Endodermal cell (in vitro differentiated cells): ENCODE measurements around the gene UNC13A. TPM values are rescaled to one million over a fixed set of nuclear protein-coding genes. Genes with fewer than 3 reads are reported as not detected.

Source experiments
- DNase-seq: peaks from one replicate; pipeline ENCODE4 v3.0.0-alpha.2; 2017
- H3K27ac ChIP-seq: 2 replicates; pipeline ENCODE4 v1.5.1; 2013; ENCODE audit warnings: mild to moderate bottlenecking, low read depth, low read length, moderate library complexity
- H3K27me3 ChIP-seq: 2 replicates; pipeline ENCODE4 v1.6.1; 2013; ENCODE audit warnings: mild to moderate bottlenecking, low read length, moderate library complexity; ENCODE audit not compliant: insufficient read depth, control insufficient read depth, poor library complexity, severe bottlenecking
- H3K36me3 ChIP-seq: 2 replicates; pipeline ENCODE4 v1.7.0; 2013; ENCODE audit warnings: mild to moderate bottlenecking, low read length, moderate library complexity; ENCODE audit not compliant: control insufficient read depth, insufficient read depth
- H3K4me1 ChIP-seq: one replicate; pipeline ENCODE4 v1.7.0; 2013; ENCODE audit warnings: low read length; ENCODE audit not compliant: control insufficient read depth, insufficient read depth
- H3K4me3 ChIP-seq: 2 replicates; pipeline ENCODE4 v1.5.1; 2013; ENCODE audit warnings: mild to moderate bottlenecking, low read length, moderate library complexity
- H3K9ac ChIP-seq: 2 replicates; pipeline ENCODE4 v1.6.1; 2013; ENCODE audit warnings: mild to moderate bottlenecking, low read length, moderate library complexity; ENCODE audit not compliant: poor library complexity, severe bottlenecking; ENCODE audit errors: extremely low read depth
- H3K9me3 ChIP-seq: 2 replicates; pipeline ENCODE4 v1.6.1; 2013; ENCODE audit warnings: mild to moderate bottlenecking, low read length, moderate library complexity; ENCODE audit not compliant: control insufficient read depth
- H3K27ac Mint-ChIP-seq: 2 replicates; pipeline ENCODE4 v1.8.0; 2020; ENCODE audit warnings: mixed read lengths
- H3K27me3 Mint-ChIP-seq: 2 replicates; pipeline ENCODE4 v1.8.0; 2021; ENCODE audit warnings: mild to moderate bottlenecking, mixed read lengths; ENCODE audit not compliant: insufficient read depth
- H3K36me3 Mint-ChIP-seq: 2 replicates; pipeline ENCODE4 v1.8.0; 2020; ENCODE audit warnings: low read depth, mixed read lengths
- H3K4me1 Mint-ChIP-seq: 2 replicates; pipeline ENCODE4 v1.8.0; 2020; ENCODE audit warnings: mixed read lengths
- H3K4me3 Mint-ChIP-seq: 2 replicates; pipeline ENCODE4 v1.8.0; 2020; ENCODE audit warnings: mild to moderate bottlenecking, moderate library complexity, mixed read lengths
- H3K9me3 Mint-ChIP-seq: 2 replicates; pipeline ENCODE4 v1.8.0; 2020; ENCODE audit warnings: mild to moderate bottlenecking, mixed read lengths
- WGBS, 2 experiments: methylation state at CpG; one replicate each; pipeline versions ENCODE4 v1.1.5 to v1.1.7; 2013; ENCODE audit warnings: missing lambda C conversion rate in 2 of 2, mixed read lengths in 1 of 2; ENCODE audit not compliant: insufficient coverage in 1 of 2, insufficient read length in 1 of 2; 5-methylcytosine and 5-hydroxymethylcytosine counted together
- long read RNA-seq, 4 experiments: library from polyadenylated mRNA in 2 of 4; library from RNA in 1 of 4; library from capped mRNA in 1 of 4; stranded (forward) in 3 of 4; unstranded in 1 of 4; transcript quantifications; one replicate each; pipeline ENCODE4 v2.0.0, GENCODE V29; 2020 to 2021; ENCODE audit warnings: inconsistent platforms in 1 of 4
- polyA plus RNA-seq, 2 experiments: library from polyadenylated mRNA; stranded (reverse); fragments of 50-300 nt; gene quantifications; one replicate each; pipeline ENCODE4 v1.2.3, GENCODE V29; 2013
- total RNA-seq, 2 donors: library from RNA; stranded (reverse); fragmentation: NEBNext Ultra II Directional in 1 of 2; extraction: Animal tissue kit (Norgen Biotek cat#: 25700) in 1 of 2; gene quantifications; 2 replicates in 1 of 2; 3 replicates in 1 of 2; pipeline ENCODE4 v1.2.1, GENCODE V29; 2021
- TF ChIP-seq, protein P1 (sequence below): fragments of 200-600 bp; sonication (generic); conservative IDR thresholded peaks from 2 replicates; pipeline ENCODE4 v1.5.0; 2021; ENCODE audit warnings: antibody characterized with exemption, mild to moderate bottlenecking

Gene UNC13A
- total RNA-seq: 10 to 100 TPM in 1 of 2 donors, 1 to 10 TPM in 1; 5.6 to 10.7 TPM
- polyA plus RNA-seq (2013, experiment 1 of 2): 2.8 TPM
- 2.2 TPM for polyA plus RNA-seq (2013, experiment 2 of 2)
- long read RNA-seq, experiment 1, partial matches to known transcripts: 0 of 2 reads
- long read RNA-seq, experiment 1, other reads (novel, unspliced or antisense): 2 of 2 reads
- long read RNA-seq, experiment 2, partial matches to known transcripts: 0 of 4 reads
- long read RNA-seq, experiment 2, other reads (novel, unspliced or antisense): 3 of 4 reads
- long read RNA-seq, experiment 3, partial matches to known transcripts: 0 of 4 reads
- long read RNA-seq, experiment 3, other reads (novel, unspliced or antisense): 4 of 4 reads
- long read RNA-seq, experiment 4: 0 reads

DNA sequence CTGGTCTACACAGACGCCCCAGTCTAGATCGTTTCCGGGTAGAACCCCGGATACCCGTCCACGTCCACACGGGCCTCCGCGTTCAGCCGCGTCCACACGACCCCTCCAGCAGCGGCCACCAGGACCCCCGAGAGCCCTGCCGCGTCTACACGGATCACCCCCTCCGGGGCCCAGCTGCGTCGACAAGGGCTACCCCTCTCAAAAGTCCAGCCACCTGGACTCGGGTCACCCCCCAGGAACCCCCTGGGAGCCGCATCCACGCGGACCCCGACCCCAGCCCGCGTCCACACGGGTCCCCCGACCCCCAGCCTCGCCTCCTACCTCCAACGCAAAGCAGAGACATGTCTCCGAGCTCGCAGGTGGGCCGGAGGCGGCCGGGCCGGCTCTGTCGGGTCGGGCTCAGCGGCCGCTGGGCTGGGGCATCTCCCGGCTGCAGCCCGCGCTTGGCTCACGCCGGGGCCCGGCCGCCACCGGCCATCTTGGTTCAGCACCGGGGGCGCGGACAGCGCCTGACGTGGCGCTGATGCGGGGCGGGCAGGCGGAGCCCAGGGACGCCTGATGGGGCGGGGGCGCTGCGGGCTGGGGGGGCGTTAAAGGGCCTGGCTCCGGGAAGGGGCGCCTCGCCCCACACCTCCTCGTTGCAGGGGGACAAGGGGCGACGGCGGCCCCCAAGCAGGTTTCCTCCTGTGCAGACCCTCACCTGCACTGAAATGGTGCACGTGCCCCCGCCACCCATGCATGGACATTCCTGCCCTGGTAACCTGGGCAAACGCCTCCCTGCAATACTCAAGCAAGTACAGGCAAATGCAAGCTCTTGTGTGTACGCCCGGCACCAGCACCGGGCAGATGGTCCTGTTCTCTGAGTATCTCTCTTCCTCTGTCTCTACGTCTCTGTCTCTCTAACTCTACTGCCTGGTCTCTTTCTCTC lies at the start of gene UNC13A:
TSS of gene UNC13A (minus strand) at position 498 of the 928 bp plus-strand sequence. CDS start at position 343, 155 bp downstream.
- Histone ChIP-seq H3K27me3 (peaks cover 10% of the 10 kb centered on the region), H3K9me3 (no peaks in the 10 kb centered on the region), H3K4me1 (no peaks in the 10 kb centered on the region), H3K4me3 (peak within 1 kb of the TSS; percentile 78), H3K9ac (no peak within 1 kb of the TSS), H3K27ac (no peak within 1 kb of the TSS), H3K36me3 (no peaks in the 10 kb centered on the region)
- H3K4me3 Mint-ChIP-seq: peak within 1 kb of the TSS; percentile 71
- TF ChIP-seq, protein P1, sequence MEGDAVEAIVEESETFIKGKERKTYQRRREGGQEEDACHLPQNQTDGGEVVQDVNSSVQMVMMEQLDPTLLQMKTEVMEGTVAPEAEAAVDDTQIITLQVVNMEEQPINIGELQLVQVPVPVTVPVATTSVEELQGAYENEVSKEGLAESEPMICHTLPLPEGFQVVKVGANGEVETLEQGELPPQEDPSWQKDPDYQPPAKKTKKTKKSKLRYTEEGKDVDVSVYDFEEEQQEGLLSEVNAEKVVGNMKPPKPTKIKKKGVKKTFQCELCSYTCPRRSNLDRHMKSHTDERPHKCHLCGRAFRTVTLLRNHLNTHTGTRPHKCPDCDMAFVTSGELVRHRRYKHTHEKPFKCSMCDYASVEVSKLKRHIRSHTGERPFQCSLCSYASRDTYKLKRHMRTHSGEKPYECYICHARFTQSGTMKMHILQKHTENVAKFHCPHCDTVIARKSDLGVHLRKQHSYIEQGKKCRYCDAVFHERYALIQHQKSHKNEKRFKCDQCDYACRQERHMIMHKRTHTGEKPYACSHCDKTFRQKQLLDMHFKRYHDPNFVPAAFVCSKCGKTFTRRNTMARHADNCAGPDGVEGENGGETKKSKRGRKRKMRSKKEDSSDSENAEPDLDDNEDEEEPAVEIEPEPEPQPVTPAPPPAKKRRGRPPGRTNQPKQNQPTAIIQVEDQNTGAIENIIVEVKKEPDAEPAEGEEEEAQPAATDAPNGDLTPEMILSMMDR: no peak
- 3 to 13% methylated on average over 12 to 77 of the region's 77 CpGs for WGBS, 2 experiments
- no peak within 1 kb of the TSS for H3K27ac Mint-ChIP-seq
- no peaks in the 10 kb centered on the region for H3K36me3 Mint-ChIP-seq
- peak; percentile 97 for DNase-seq
- H3K27me3 Mint-ChIP-seq: peaks cover 4% of the 10 kb centered on the region
- peaks cover 7% of the 10 kb centered on the region for H3K4me1 Mint-ChIP-seq
- no peaks in the 10 kb centered on the region for H3K9me3 Mint-ChIP-seq

DNA sequence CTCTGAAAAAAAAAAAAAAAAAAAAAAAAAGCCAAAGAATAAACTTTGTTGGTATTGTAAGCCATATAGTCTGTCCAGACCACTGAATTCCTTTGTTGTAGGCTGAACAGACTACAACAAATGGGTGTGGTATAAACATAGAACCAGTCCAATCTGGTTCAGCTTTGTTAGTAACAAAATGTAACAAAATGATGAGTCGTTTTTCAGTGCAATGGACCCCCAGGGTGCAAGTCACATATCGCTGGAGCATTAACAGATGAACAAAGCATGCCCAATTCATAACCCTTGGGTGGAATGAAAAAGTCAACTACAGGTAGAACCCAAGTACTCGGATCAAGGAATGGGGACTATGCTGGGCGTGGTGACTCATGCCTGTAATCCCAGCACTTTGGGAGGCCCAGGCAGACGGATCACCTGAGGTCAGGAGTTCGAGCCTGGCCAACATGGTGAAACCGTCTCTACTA lies 49.6 kb upstream of the UNC13A start:
- no peak overlapping the region for H3K4me3 ChIP-seq
- no peak for DNase-seq
- Mint-ChIP-seq H3K36me3 (peaks cover 36% of the 10 kb centered on the region), H3K27me3 (peaks cover 4% of the 10 kb centered on the region), H3K27ac (no peak overlapping the region), H3K9me3 (peaks cover 16% of the 10 kb centered on the region), H3K4me1 (no peaks in the 10 kb centered on the region), H3K4me3 (no peak overlapping the region)
- no peak overlapping the region for H3K27ac ChIP-seq
- H3K4me1 ChIP-seq: no peaks in the 10 kb centered on the region
- 89 to 93% methylated on average over 6 to 7 of the region's 7 CpGs for WGBS, 2 experiments
- TF ChIP-seq, protein P1: no peak
- H3K36me3 ChIP-seq: peaks cover 28% of the 10 kb centered on the region
- no peak overlapping the region for H3K9ac ChIP-seq
- H3K27me3 ChIP-seq: no peaks in the 10 kb centered on the region
- peaks cover 17% of the 10 kb centered on the region for H3K9me3 ChIP-seq

DNA sequence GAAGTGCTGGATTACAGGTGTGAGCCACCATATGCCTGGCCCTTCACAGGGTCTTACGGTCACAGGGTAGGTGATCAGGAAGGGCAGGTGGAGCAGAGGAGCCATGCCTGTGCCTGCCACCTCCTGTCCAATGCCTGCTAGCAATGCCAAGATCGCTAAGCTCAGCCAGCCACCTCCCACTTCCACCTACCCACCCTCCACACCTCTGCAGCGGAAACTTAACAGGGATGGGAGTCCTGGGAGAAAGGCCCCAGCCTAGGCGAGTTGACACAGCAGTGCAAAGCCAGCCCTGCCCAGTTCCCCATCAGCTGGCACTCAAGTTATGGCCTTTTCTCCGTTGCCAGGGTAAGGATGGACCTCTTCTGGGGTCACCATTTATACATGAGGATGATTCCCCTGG lies 47.3 kb upstream of the UNC13A start:
- peaks cover 56% of the 10 kb centered on the region for H3K36me3 Mint-ChIP-seq
- H3K27me3 ChIP-seq: no peaks in the 10 kb centered on the region
- 94 to 100% methylated on average over 2 to 5 of the region's 5 CpGs for WGBS, 2 experiments
- H3K36me3 ChIP-seq: peaks cover 49% of the 10 kb centered on the region
- no peaks in the 10 kb centered on the region for H3K4me1 ChIP-seq
- H3K9ac ChIP-seq: no peak overlapping the region
- no peaks in the 10 kb centered on the region for H3K4me1 Mint-ChIP-seq
- DNase-seq: no peak
- no peaks in the 10 kb centered on the region for H3K9me3 ChIP-seq
- H3K27ac ChIP-seq: no peak overlapping the region
- no peak overlapping the region for H3K27ac Mint-ChIP-seq
- no peak overlapping the region for H3K4me3 ChIP-seq
- H3K4me3 Mint-ChIP-seq: no peak overlapping the region
- H3K27me3 Mint-ChIP-seq: no peaks in the 10 kb centered on the region
- no peaks in the 10 kb centered on the region for H3K9me3 Mint-ChIP-seq
- TF ChIP-seq, protein P1: no peak
